ENCODE measurements around the gene CGREF1. TPM values are rescaled to one million over a fixed set of nuclear protein-coding genes. Genes with fewer than 3 reads are reported as not detected.

CGREF1 gene
- total RNA-seq, 1 donor from 2014 or later: 0.87 TPM

GRCh38 chr2:27067385-27067784 lies 51.5 kb downstream of the CGREF1 start:
- ATAC-seq: no peak
- intact Hi-C loops (cut with micrococcal nuclease): no loop called here
- DNase-seq: no peak

- DNase-seq (no peak), ATAC-seq (no peak)
- intact Hi-C loops (cut with micrococcal nuclease): no loop called here
Measured at GRCh38 chr2:27065128-27065527, 53.8 kb downstream of the CGREF1 start.

DNA sequence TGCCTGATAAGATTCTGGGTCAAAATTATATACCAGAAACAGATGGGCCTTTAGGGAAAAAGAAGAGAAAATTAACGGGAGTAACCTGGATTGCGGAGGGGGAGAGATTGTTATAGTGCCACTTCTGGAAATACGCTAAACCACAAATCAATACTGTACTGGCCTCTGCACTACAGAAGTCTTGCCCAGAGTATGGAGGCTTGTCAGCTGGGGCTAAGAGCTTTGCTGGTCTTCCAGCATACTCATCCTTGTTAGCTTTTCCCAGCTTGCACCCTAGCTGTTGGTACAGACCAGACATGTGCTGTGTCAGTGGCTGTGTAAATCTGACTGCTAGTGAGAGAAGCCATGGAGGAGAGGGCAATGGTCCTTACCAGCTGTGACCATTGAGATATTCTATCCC lies 58.6 kb downstream of the CGREF1 start:
- no peak for DNase-seq
- no peak for ATAC-seq
- intact Hi-C loops (cut with micrococcal nuclease): no loop called here

- intact Hi-C loops (cut with micrococcal nuclease): no loop called here
- no peak for DNase-seq
- ATAC-seq: no peak
Measured at GRCh38 chr2:27059141-27059820, 59.6 kb downstream of the CGREF1 start.

DNA sequence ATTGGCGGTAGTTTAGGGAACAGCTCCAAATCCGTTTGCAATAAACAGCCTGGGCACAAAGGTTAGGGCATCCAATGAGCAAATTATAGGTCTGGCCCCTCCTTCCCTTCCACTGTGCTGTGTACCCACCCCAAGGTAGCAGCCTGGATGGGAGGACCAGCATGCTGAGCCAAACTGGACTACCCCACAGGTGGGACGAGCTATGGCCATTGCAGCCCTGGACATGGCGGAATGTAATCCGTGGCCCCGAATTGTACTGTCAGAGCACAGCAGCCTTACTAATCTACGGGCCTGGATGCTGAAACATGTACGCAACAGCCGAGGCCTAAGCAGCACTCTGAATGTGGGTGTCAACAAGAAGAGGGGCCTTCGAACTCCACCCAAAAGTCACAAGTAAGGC lies 60.7 kb downstream of the CGREF1 start:
- intact Hi-C loops (cut with micrococcal nuclease): no loop called here
- DNase-seq (no peak), ATAC-seq (no peak)

DNA sequence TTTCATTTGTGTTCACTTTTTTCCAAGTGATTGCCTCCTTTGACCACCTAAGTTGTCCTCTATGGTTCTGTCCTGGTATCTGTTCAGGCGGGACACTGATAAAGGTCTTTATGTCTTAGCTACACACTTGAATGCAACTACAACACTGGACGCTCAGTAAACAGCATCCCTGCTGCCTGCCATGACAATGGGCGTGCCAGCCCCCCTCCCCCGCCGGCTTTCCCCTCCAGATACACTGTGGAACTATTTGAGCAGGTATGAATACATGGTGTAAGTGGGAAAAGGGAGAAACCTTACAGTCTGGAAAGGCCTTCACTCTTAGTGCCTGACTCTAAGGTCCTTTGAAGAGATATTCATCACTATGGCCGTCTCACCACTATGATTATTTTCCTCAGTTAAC lies 61.7 kb downstream of the CGREF1 start:
- intact Hi-C loops (cut with micrococcal nuclease): no loop called here
- DNase-seq (no peak), ATAC-seq (no peak)

GRCh38 chr2:27054721-27055120 lies 64.2 kb downstream of the CGREF1 start:
- ATAC-seq (no peak), DNase-seq (no peak)
- intact Hi-C loops (cut with micrococcal nuclease): no loop called here

- no peak for ATAC-seq
- no peak for DNase-seq
- intact Hi-C loops (cut with micrococcal nuclease): no loop called here
Measured at GRCh38 chr2:27053776-27054175, 65.2 kb downstream of the CGREF1 start.

GRCh38 chr2:27053321-27053720 lies 65.6 kb downstream of the CGREF1 start:
- ATAC-seq (no peak), DNase-seq (no peak)
- intact Hi-C loops (cut with micrococcal nuclease): no loop called here

- ATAC-seq (no peak), DNase-seq (peak; percentile 61)
- intact Hi-C loops (cut with micrococcal nuclease): no loop called here
Measured at GRCh38 chr2:27051902-27052645, 66.9 kb downstream of the CGREF1 start.

DNA sequence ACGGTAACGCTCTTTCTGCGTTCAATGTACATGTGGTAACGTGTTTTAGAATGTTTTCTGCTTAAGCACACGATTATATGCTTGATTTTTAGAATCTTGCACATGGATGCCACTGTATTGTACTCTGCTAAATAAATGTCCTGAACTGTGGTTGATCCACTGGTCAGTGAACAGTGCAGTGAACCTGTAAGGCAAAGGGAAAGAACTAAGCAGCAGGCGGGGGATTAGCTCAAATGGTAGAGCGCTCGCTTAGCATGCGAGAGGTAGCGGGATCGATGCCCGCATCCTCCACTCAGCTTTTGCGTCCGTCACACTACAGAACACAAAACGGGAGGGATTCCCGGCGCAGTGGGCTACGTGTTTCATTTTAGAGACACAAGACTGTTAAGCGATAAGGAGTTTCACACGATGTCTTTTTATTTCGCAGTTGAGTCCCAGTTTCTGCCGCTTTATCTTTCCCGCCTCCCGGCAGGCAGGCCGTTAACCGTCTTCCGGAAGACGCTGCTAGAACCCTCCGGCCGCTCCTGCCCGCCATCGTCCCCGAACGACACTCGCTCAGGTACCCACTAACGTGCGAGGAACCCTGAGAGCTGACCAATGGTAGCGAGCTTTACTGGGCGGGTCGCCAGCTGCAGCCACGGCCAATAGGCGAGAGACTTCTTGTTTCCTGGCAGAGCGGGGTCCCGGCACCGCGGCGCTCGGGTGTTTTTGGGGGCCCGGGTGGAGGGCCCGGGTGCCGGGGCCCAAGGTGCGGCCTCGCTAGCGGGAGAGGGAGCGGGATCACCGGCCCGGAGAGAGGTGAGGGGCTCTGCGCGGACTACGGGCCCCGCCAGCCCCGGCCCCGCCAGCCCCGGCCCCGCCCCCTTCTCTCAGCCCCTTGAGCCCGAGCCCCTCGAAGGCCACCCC lies 67.7 kb downstream of the CGREF1 start, which contains the start of gene AGBL5:
Gene AGBL5 (plus strand): TSS at position 673 of the 906 bp plus-strand sequence. CDS start 1,291 bp downstream, outside the sequence.
- DNase-seq (peak; percentile 97), ATAC-seq (peak; percentile 84)
- intact Hi-C loops (cut with micrococcal nuclease): no loop called here

Other genes with a start within 250 kb of the CGREF1 start
- gene MAPRE3, start 148.5 kb downstream of the CGREF1 start, total RNA-seq: 52.4 TPM
- gene TMEM214, start 86.2 kb downstream of the CGREF1 start, total RNA-seq: 30.9 TPM
- 9.4 TPM for gene AGBL5, start 67.5 kb downstream of the CGREF1 start, total RNA-seq
- 374 TPM for gene OST4, start 47.5 kb downstream of the CGREF1 start, total RNA-seq
- 15.7 TPM for gene EMILIN1, start 40.5 kb downstream of the CGREF1 start, total RNA-seq
- 4.0 TPM for gene KHK, start 32.4 kb downstream of the CGREF1 start, total RNA-seq
- gene ABHD1, start 4.7 kb upstream of the CGREF1 start, total RNA-seq: 2.0 TPM
- 51.1 TPM for gene PREB, start 15.5 kb upstream of the CGREF1 start, total RNA-seq
- gene PRR30, start 20.3 kb upstream of the CGREF1 start, total RNA-seq: not detected
- gene TCF23, start 29.9 kb upstream of the CGREF1 start, total RNA-seq: 0.10 TPM
- 112 TPM for gene ATRAID, start 92.9 kb upstream of the CGREF1 start, total RNA-seq
- gene SLC5A6, start 93.1 kb upstream of the CGREF1 start, total RNA-seq: 13.3 TPM
- 8.5 TPM for gene CAD, start 98.2 kb upstream of the CGREF1 start, total RNA-seq
- 9.4 TPM for gene SLC30A3, start 143.9 kb upstream of the CGREF1 start, total RNA-seq
- gene DNAJC5G, start 156.3 kb upstream of the CGREF1 start, total RNA-seq: 2.1 TPM
- gene TRIM54, start 163.3 kb upstream of the CGREF1 start, total RNA-seq: 291 TPM
- 0.55 TPM for gene UCN, start 189.3 kb upstream of the CGREF1 start, total RNA-seq
- gene MPV17, start 204.0 kb upstream of the CGREF1 start, total RNA-seq: 47.2 TPM
- 19.8 TPM for gene GTF3C2, start 237.6 kb upstream of the CGREF1 start, total RNA-seq